ENCODE data around the gene PRMT2. TPM values are rescaled to one million over a fixed set of nuclear protein-coding genes. Genes with fewer than 3 reads are reported as not detected.

The PRMT2 gene
- total RNA-seq, 2 experiments from 2014 or later = 54.4 to 58.2 TPM

DNA sequence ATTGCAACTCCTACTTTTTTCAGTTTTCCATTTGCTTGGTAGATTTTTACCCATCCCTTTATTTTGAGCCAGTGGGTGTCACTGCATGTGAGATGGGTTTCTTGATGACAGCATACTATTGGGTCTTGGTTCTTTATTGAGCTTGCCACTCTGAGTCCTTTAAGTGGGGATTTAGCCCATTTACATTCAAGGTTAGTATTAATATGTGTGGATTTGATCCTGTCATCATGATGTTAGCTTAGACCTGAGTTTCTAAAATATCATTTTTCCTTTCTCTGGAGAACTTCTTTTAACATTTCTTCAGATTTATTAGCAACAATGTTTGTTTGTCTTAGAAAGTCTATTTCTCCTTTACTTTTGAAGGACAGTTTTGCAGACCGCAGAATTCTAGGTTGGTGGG is 18.8 kb upstream of the PRMT2 start:
- CTCF ChIA-PET = interaction anchor here (0.7 kb wide), 1 partner anchor 14 kb away, joined by 3 read pairs; no protein-coding TSS in a partner anchor
- no peak for TF ChIP-seq CTCF (IDR thresholded peaks at IDR 0.05)
- no peak for DNase-seq
- H3K4me1 Mint-ChIP-seq (ENCODE audit: low read depth) = peaks cover 31% of the 10 kb centered on the region
- no peaks in the 10 kb centered on the region for H3K9me3 Mint-ChIP-seq
- intact Hi-C loops (cut with micrococcal nuclease) = no loop called here
- no peak for ATAC-seq
- H3K4me3 Mint-ChIP-seq = no peak overlapping the region
- H3K36me3 Mint-ChIP-seq (ENCODE audit: low read depth) = no peaks in the 10 kb centered on the region
- H3K27ac Mint-ChIP-seq = no peak overlapping the region
- H3K27me3 Mint-ChIP-seq = no peaks in the 10 kb centered on the region
- POLR2A ChIA-PET = no interaction called here

DNA sequence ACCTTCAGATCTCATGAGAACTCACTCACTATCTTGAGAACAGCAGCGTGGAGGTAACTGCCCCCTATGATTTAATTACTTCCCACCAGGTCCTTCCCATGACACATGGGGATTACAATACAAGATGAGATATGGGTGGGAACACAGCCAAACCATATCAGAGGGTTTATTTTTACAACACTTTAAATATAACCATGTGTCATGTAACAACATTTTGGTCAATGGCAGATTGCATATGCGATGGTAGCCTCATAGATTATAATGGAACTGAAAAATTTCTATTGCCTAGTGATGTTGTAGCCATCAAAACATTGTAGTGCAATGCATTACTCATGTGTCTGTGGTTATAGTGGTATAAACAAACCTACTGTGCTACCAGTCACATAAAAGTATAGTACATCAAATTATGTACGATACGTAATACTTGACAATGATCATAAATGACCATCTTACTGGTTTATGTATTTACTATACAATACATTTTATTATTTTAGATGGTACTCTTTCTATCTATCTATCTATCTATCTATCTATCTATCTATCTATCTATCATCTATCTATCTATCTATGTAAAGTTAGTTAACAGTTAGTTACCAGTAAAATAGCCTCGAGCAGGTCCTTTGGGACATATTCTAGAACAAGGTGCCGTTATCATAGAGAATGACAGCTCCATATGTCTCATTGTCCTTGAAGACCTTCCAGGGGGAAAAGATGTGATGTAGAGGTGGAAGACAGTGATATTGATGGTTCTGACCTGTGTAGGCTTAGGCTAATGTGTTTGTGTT is 18.0 kb upstream of the PRMT2 start:
- Mint-ChIP-seq H3K36me3 (ENCODE audit: low read depth) (no peaks in the 10 kb centered on the region), H3K4me3 (no peak overlapping the region), H3K27ac (no peak overlapping the region), H3K9me3 (no peaks in the 10 kb centered on the region), H3K27me3 (no peaks in the 10 kb centered on the region), H3K4me1 (ENCODE audit: low read depth) (peaks cover 39% of the 10 kb centered on the region)
- no peak for ATAC-seq
- no peak for TF ChIP-seq CTCF (IDR thresholded peaks at IDR 0.05)
- no peak for DNase-seq
- CTCF ChIA-PET = interaction anchor here (0.7 to 2.4 kb wide), 6 partner anchors 10 to 66 kb away, joined by 3 to 6 read pairs (median 4); no protein-coding TSS in a partner anchor
- intact Hi-C loops (cut with micrococcal nuclease) = no loop called here
- POLR2A ChIA-PET = interaction anchor here (6.7 kb wide), 1 partner anchor 17 kb away, joined by 52 read pairs; the partner anchor contains the start of gene PRMT2

- DNase-seq (no peak), ATAC-seq (no peak)
- ChIA-PET CTCF (interaction anchor here (0.9 to 2.4 kb wide), 4 partner anchors 9 to 59 kb away, joined by 3 to 6 read pairs (median 4); no protein-coding TSS in a partner anchor), POLR2A (interaction anchor here (1.9 to 6.7 kb wide), 2 partner anchors 13 to 16 kb away, joined by 6 to 52 read pairs; partner anchors contain the start of genes PRMT2 and S100B)
- Mint-ChIP-seq H3K27me3 (no peaks in the 10 kb centered on the region), H3K4me1 (ENCODE audit: low read depth) (peaks cover 47% of the 10 kb centered on the region), H3K9me3 (no peaks in the 10 kb centered on the region), H3K27ac (no peak overlapping the region), H3K36me3 (ENCODE audit: low read depth) (no peaks in the 10 kb centered on the region), H3K4me3 (no peak overlapping the region)
- TF ChIP-seq CTCF (IDR thresholded peaks at IDR 0.05) = no peak
- intact Hi-C loops (cut with micrococcal nuclease) = no loop called here
These were observed 16.6 kb upstream of the PRMT2 start for GRCh38 chr21:46618738-46619379.

- POLR2A ChIA-PET = interaction anchor here (1.9 to 6.7 kb wide), 2 partner anchors 14 to 15 kb away, joined by 6 to 52 read pairs; partner anchors contain the start of genes PRMT2 and S100B
These were observed 15.6 kb upstream of the PRMT2 start for GRCh38 chr21:46619846-46620245.

More at GRCh38 chr21:46619846-46620245, 15.6 kb upstream of the PRMT2 start:
- CTCF ChIA-PET = interaction anchor here (1.5 to 2.9 kb wide), 3 partner anchors 12 to 60 kb away, joined by 3 to 22 read pairs (median 5); partner anchors contain the start of gene PRMT2
- H3K27me3 Mint-ChIP-seq = no peaks in the 10 kb centered on the region
- H3K27ac Mint-ChIP-seq = no peak overlapping the region
- peak; percentile 56 for DNase-seq
- TF ChIP-seq CTCF (IDR thresholded peaks at IDR 0.05) = no peak
- no peaks in the 10 kb centered on the region for H3K9me3 Mint-ChIP-seq
- no peak overlapping the region for H3K4me3 Mint-ChIP-seq
- peak; percentile 29 for ATAC-seq
- H3K36me3 Mint-ChIP-seq (ENCODE audit: low read depth) = no peaks in the 10 kb centered on the region
- peaks cover 49% of the 10 kb centered on the region for H3K4me1 Mint-ChIP-seq (ENCODE audit: low read depth)
- intact Hi-C loops (cut with micrococcal nuclease) = no loop called here
